ENCODE results near the gene RNF149. TPM values are rescaled to one million over a fixed set of nuclear protein-coding genes. Genes with fewer than 3 reads are reported as not detected.

RNF149 gene
- total RNA-seq, 1 donor from 2014 or later: 120 TPM

DNA sequence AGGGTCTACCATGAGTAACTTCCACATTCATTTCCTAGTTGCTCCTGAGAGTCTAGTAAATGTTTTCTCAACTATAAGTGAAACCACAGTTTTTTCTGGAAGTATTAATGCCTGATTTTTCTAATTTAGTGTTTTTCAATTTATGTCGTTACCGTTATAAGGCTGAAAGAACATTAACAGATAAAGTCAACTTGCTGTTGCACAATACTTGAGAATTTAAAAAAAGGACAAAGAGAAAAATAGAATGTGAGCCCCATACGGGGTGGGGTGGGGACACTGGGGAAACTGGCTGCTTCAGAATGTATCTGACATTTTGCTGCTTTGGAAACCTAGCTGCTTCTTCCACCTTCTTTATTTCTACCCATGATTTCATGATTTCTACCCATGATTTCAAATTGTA, 29.6 kb downstream of the RNF149 start:
- TF ChIP-seq, protein P1, sequence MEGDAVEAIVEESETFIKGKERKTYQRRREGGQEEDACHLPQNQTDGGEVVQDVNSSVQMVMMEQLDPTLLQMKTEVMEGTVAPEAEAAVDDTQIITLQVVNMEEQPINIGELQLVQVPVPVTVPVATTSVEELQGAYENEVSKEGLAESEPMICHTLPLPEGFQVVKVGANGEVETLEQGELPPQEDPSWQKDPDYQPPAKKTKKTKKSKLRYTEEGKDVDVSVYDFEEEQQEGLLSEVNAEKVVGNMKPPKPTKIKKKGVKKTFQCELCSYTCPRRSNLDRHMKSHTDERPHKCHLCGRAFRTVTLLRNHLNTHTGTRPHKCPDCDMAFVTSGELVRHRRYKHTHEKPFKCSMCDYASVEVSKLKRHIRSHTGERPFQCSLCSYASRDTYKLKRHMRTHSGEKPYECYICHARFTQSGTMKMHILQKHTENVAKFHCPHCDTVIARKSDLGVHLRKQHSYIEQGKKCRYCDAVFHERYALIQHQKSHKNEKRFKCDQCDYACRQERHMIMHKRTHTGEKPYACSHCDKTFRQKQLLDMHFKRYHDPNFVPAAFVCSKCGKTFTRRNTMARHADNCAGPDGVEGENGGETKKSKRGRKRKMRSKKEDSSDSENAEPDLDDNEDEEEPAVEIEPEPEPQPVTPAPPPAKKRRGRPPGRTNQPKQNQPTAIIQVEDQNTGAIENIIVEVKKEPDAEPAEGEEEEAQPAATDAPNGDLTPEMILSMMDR (IDR thresholded peaks at IDR 0.05; ENCODE audit: insufficient read depth, low read length, severe bottlenecking): no peak
- Histone ChIP-seq H3K36me3 (ENCODE audit: control insufficient read depth, insufficient read depth, low read length) (peaks cover 19% of the 10 kb centered on the region), H3K4me3 (ENCODE audit: low read depth, low read length) (no peak overlapping the region), H3K27me3 (ENCODE audit: control insufficient read depth, insufficient read depth, low read length) (no peaks in the 10 kb centered on the region)
- FAIRE-seq (no peak), DNase-seq (ENCODE audit: low read depth) (no peak)

DNA sequence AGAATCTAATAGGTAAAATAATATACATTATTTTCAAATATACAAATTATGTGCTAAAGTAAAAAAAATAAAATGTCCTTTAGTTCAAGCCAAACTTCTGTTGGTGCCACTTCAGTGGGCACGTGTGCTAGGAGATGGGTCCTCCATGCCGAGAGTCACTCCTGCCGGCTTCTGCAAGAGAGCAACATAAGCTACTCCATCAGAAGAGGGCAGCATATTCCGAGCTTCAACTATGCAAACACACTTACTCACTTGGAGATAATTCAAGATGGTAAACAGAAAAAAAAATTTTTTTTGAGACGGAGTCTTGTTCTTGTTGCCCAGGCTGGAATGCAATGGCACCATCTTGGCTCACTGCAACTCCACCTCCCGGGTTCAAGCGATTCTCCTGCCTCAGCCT, 31.4 kb downstream of the RNF149 start:
- H3K36me3 ChIP-seq (ENCODE audit: control insufficient read depth, insufficient read depth, low read length): peaks cover 19% of the 10 kb centered on the region
- no peaks in the 10 kb centered on the region for H3K27me3 ChIP-seq (ENCODE audit: control insufficient read depth, insufficient read depth, low read length)
- TF ChIP-seq, protein P1 (IDR thresholded peaks at IDR 0.05; ENCODE audit: insufficient read depth, low read length, severe bottlenecking): peak; percentile 56
- FAIRE-seq (no peak), DNase-seq (ENCODE audit: low read depth) (peak; percentile 80)
- H3K4me3 ChIP-seq (ENCODE audit: low read depth, low read length): no peak overlapping the region

DNA sequence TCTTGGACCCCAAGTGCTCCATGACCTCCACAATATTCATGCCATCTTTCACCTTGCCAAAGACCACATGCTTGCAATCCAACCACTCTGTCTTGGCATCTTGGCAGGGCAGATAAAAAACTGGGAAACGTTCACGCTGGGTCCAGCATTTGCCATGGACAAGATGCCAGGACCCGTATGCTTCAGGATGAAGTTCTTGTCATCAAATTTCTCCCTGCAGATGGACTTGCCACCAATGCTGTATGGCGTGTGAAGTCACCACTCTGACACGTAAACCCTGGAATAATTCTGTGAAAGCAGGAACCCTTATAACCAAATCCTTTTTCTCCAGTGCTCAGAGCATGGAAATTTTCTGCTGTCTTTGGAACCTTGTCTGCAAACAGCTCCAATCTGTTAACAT, 34.4 kb downstream of the RNF149 start:
- Histone ChIP-seq H3K36me3 (ENCODE audit: control insufficient read depth, insufficient read depth, low read length) (peaks cover 16% of the 10 kb centered on the region), H3K4me3 (ENCODE audit: low read depth, low read length) (no peak overlapping the region), H3K27me3 (ENCODE audit: control insufficient read depth, insufficient read depth, low read length) (no peaks in the 10 kb centered on the region)
- DNase-seq (ENCODE audit: low read depth) (no peak), FAIRE-seq (peak; percentile 13)
- TF ChIP-seq, protein P1 (IDR thresholded peaks at IDR 0.05; ENCODE audit: insufficient read depth, low read length, severe bottlenecking): no peak

DNA sequence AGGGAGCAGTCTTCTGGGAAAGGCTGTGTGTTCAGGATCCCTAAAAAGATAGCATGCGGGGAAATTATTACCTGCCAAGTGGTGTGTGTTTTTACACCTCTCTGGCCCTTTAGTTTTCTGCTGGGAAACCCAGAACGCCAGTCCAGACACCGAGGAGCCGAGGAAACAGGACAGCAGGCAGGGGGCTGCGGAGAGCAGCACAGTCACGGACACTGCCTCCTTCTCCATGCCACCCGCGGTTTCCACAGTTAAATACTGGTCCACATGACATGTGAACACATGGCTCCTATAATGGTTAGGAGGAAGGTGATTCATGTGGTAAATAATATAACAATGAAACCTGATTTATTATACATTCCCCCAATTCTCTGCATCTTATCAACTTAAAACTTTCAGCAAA, 35.4 kb downstream of the RNF149 start:
- no peak for FAIRE-seq
- H3K36me3 ChIP-seq (ENCODE audit: control insufficient read depth, insufficient read depth, low read length): peaks cover 15% of the 10 kb centered on the region
- H3K27me3 ChIP-seq (ENCODE audit: control insufficient read depth, insufficient read depth, low read length): no peaks in the 10 kb centered on the region
- H3K4me3 ChIP-seq (ENCODE audit: low read depth, low read length): no peak overlapping the region
- TF ChIP-seq, protein P1 (IDR thresholded peaks at IDR 0.05; ENCODE audit: insufficient read depth, low read length, severe bottlenecking): no peak
- DNase-seq (ENCODE audit: low read depth): no peak

DNA sequence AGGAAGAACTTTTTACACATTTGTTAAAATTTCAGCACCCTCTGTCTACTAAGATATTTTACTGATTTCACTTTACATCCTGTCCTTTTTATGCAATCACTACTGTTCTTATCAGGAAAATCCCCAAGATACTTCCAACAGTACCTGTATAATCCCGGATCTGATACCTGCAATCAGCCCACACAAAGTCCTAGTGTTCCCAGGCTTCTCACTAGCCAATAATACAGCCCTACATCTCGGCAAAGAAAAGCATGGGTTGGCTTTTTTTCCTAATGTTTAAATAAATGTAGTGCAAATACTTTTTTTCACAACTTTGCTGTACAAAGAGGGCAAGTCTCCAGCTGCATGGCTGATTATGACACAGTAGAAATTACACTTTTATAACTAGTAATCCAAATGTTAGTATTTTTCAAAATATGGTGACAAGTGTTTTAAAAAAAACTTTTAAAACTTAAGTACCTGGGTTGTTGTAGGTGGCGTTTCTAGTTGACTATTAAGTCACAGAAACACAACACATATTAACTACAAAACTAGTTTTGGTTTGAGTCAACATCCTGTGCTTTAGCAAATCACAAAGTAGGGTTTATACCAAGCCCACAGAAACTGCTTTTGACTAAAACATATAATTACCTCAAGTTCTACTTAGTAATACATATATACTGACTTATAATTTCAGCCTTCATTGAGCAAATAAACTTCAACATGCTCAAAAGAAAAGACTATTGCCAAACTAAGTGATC, 36.3 kb downstream of the RNF149 start:
- Histone ChIP-seq H3K4me3 (ENCODE audit: low read depth, low read length) (no peak overlapping the region), H3K36me3 (ENCODE audit: control insufficient read depth, insufficient read depth, low read length) (peaks cover 15% of the 10 kb centered on the region), H3K27me3 (ENCODE audit: control insufficient read depth, insufficient read depth, low read length) (no peaks in the 10 kb centered on the region)
- FAIRE-seq (no peak), DNase-seq (ENCODE audit: low read depth) (no peak)
- TF ChIP-seq, protein P1 (IDR thresholded peaks at IDR 0.05; ENCODE audit: insufficient read depth, low read length, severe bottlenecking): no peak
